ENCODE results near the gene LRRC53. TPM values are rescaled to one million over a fixed set of nuclear protein-coding genes. Genes with fewer than 3 reads are reported as not detected.

LRRC53 gene
- polyA plus RNA-seq, 2 of the 4 experiments (the other 2 are of a cell fraction): not detected

DNA sequence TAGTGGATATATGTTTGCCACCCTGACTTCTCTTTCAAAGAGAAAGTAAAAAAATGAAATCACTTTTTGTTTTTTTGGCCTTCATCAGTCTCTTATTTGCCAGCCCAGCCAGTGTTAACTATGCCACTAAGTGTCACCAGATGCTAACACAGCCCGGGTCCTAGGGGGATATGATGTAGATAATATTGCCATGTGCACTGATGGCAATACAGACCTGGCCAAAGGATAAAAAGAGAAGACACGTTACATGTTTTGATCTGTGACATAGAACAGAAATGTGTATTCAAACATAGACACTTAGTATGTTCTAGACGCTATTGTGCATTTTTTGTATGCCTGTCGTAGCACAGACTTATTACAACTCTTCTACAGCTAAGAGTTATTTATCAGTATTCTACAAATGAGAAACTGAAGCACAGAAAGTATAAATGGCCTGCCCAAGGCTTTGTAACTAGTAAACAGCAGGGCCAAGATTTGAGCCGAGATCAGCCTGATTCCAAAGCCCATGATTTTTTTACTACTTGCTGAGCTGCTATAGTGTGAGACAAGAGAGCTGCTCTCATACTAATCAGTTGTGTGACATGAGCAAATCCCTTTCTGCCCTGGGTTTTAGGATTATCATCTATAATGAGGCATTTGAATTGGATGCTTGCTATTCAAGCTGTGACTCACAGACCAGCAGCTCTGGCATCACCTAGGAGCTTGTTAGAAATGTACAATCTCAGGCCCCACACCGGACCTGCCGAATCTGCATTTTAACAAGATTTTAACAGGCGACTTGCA, 6.3 kb downstream of the LRRC53 start:
- ChIA-PET POLR2A (no interaction called here), CTCF (no interaction called here)
- no peak for TF ChIP-seq NFE2L2 (conservative IDR thresholded peaks at IDR 0.05; ENCODE audit: low read length)
- TF ChIP-seq, protein P1, sequence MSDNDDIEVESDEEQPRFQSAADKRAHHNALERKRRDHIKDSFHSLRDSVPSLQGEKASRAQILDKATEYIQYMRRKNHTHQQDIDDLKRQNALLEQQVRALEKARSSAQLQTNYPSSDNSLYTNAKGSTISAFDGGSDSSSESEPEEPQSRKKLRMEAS (IDR thresholded peaks at IDR 0.05): no peak
- no peak for TF ChIP-seq HOXB13 (CRISPR knock-in tag; IDR thresholded peaks at IDR 0.05; ENCODE audit: low read depth)
- TF ChIP-seq CHD4 (IDR thresholded peaks at IDR 0.05; ENCODE audit: borderline replicate concordance): no peak
- TF ChIP-seq TP53 (CRISPR knock-in tag; IDR thresholded peaks at IDR 0.05): no peak
- TF ChIP-seq FOXS1 (CRISPR knock-in tag; IDR thresholded peaks at IDR 0.05): no peak
- TF ChIP-seq, protein P2, sequence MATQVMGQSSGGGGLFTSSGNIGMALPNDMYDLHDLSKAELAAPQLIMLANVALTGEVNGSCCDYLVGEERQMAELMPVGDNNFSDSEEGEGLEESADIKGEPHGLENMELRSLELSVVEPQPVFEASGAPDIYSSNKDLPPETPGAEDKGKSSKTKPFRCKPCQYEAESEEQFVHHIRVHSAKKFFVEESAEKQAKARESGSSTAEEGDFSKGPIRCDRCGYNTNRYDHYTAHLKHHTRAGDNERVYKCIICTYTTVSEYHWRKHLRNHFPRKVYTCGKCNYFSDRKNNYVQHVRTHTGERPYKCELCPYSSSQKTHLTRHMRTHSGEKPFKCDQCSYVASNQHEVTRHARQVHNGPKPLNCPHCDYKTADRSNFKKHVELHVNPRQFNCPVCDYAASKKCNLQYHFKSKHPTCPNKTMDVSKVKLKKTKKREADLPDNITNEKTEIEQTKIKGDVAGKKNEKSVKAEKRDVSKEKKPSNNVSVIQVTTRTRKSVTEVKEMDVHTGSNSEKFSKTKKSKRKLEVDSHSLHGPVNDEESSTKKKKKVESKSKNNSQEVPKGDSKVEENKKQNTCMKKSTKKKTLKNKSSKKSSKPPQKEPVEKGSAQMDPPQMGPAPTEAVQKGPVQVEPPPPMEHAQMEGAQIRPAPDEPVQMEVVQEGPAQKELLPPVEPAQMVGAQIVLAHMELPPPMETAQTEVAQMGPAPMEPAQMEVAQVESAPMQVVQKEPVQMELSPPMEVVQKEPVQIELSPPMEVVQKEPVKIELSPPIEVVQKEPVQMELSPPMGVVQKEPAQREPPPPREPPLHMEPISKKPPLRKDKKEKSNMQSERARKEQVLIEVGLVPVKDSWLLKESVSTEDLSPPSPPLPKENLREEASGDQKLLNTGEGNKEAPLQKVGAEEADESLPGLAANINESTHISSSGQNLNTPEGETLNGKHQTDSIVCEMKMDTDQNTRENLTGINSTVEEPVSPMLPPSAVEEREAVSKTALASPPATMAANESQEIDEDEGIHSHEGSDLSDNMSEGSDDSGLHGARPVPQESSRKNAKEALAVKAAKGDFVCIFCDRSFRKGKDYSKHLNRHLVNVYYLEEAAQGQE (IDR thresholded peaks at IDR 0.05): no peak
- TF ChIP-seq CHD2 (IDR thresholded peaks at IDR 0.05; ENCODE audit: low read length, partially characterized antibody): no peak
- no peak for TF ChIP-seq HEYL (CRISPR knock-in tag; IDR thresholded peaks at IDR 0.05)
- TF ChIP-seq, protein P3, sequence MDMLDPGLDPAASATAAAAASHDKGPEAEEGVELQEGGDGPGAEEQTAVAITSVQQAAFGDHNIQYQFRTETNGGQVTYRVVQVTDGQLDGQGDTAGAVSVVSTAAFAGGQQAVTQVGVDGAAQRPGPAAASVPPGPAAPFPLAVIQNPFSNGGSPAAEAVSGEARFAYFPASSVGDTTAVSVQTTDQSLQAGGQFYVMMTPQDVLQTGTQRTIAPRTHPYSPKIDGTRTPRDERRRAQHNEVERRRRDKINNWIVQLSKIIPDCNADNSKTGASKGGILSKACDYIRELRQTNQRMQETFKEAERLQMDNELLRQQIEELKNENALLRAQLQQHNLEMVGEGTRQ (IDR thresholded peaks at IDR 0.05): no peak
- TF ChIP-seq TFCP2L1 (CRISPR knock-in tag; IDR thresholded peaks at IDR 0.05): no peak
- no peak for TF ChIP-seq JUN (IDR thresholded peaks at IDR 0.05)
- TF ChIP-seq, protein P4, sequence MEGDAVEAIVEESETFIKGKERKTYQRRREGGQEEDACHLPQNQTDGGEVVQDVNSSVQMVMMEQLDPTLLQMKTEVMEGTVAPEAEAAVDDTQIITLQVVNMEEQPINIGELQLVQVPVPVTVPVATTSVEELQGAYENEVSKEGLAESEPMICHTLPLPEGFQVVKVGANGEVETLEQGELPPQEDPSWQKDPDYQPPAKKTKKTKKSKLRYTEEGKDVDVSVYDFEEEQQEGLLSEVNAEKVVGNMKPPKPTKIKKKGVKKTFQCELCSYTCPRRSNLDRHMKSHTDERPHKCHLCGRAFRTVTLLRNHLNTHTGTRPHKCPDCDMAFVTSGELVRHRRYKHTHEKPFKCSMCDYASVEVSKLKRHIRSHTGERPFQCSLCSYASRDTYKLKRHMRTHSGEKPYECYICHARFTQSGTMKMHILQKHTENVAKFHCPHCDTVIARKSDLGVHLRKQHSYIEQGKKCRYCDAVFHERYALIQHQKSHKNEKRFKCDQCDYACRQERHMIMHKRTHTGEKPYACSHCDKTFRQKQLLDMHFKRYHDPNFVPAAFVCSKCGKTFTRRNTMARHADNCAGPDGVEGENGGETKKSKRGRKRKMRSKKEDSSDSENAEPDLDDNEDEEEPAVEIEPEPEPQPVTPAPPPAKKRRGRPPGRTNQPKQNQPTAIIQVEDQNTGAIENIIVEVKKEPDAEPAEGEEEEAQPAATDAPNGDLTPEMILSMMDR (IDR thresholded peaks at IDR 0.05): no peak
- TF ChIP-seq RFX5 (IDR thresholded peaks at IDR 0.05): no peak
- TF ChIP-seq SMC3 (IDR thresholded peaks at IDR 0.05): no peak
- H3K27ac ChIP-seq: no peak overlapping the region
- FAIRE-seq (no peak), ATAC-seq (no peak), DNase-seq (ENCODE audit: low read depth in 1 of 2, low spot score in 1 of 2) (no peak)
- H3K4me3 ChIP-seq: no peak overlapping the region
- no peaks in the 10 kb centered on the region for H3K9me3 ChIP-seq
- no peak overlapping the region for H3K4me2 ChIP-seq
- H3K4me1 ChIP-seq: no peaks in the 10 kb centered on the region
- 33% methylated on average over 8 of the region's 8 CpGs for WGBS (ENCODE audit: missing lambda C conversion rate)

DNA sequence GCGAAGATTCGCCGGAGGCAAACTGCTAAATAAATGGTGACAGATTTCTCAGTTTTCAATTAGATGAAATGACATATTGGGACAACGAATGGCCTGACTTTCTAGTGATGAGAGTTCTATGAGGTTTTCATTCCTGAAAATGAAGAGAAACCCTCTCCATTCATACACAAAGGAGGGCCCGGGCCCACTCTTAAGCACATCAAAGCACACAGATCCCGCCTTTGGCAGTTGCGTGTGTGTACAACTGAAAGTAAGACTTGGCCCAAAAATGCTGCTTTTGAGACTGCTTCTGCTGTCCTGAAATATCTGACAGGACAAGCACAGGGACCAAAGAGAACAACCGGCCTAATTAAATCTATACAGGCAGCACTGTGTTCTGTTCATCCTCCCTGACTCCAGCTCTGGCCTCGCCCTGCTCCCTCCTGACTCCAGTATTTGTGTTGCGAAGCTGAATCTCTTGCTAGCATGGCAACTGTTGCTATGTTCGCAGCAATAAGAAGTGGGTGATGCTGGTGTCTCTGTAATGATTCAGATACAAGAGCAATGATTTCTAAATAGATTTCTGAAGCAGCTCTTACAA, 7.4 kb downstream of the LRRC53 start:
- 65% methylated on average over 10 of the region's 11 CpGs for WGBS (ENCODE audit: missing lambda C conversion rate)
- H3K9me3 ChIP-seq: no peaks in the 10 kb centered on the region
- FAIRE-seq (no peak), DNase-seq (ENCODE audit: low read depth in 1 of 2, low spot score in 1 of 2) (peak in 1 of 2 experiments; percentile 6), ATAC-seq (no peak)
- ChIA-PET CTCF (no interaction called here), POLR2A (no interaction called here)
- no peaks in the 10 kb centered on the region for H3K4me1 ChIP-seq
- no peak overlapping the region for H3K4me3 ChIP-seq
- TF ChIP-seq CBX8 (IDR thresholded peaks at IDR 0.05) (no peak), CBX2 (IDR thresholded peaks at IDR 0.05; ENCODE audit: borderline replicate concordance, low read depth) (no peak), ESRRA (IDR thresholded peaks at IDR 0.05; ENCODE audit: borderline replicate concordance, low read length) (no peak), CHD4 (IDR thresholded peaks at IDR 0.05; ENCODE audit: borderline replicate concordance) (no peak), EHF (CRISPR knock-in tag; IDR thresholded peaks at IDR 0.05) (no peak), HOXB13 (CRISPR knock-in tag; IDR thresholded peaks at IDR 0.05; ENCODE audit: low read depth) (no peak), FOXS1 (CRISPR knock-in tag; IDR thresholded peaks at IDR 0.05) (no peak), MAFK (IDR thresholded peaks at IDR 0.05; ENCODE audit: partially characterized antibody) (no peak), FOSL2 (IDR thresholded peaks at IDR 0.05) (no peak), FOSL2 (CRISPR knock-in tag; IDR thresholded peaks at IDR 0.05) (no peak), POLR2A (IDR thresholded peaks at IDR 0.05; ENCODE audit: low read length) (no peak)
- TF ChIP-seq, protein P4 (IDR thresholded peaks at IDR 0.05): no peak
- TF ChIP-seq, protein P5, sequence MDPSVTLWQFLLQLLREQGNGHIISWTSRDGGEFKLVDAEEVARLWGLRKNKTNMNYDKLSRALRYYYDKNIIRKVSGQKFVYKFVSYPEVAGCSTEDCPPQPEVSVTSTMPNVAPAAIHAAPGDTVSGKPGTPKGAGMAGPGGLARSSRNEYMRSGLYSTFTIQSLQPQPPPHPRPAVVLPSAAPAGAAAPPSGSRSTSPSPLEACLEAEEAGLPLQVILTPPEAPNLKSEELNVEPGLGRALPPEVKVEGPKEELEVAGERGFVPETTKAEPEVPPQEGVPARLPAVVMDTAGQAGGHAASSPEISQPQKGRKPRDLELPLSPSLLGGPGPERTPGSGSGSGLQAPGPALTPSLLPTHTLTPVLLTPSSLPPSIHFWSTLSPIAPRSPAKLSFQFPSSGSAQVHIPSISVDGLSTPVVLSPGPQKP (IDR thresholded peaks at IDR 0.05; ENCODE audit: low read depth, low read length): no peak
- no peak overlapping the region for H3K27ac ChIP-seq
- no peak overlapping the region for H3K4me2 ChIP-seq
